Bronchial epithelial cell (primary cell): ENCODE measurements around the gene KCNT2. TPM values are rescaled to one million over a fixed set of nuclear protein-coding genes. Genes with fewer than 3 reads are reported as not detected.

Experiments
- DNase-seq: peaks from one replicate; pipeline ENCODE4 v3.0.0-alpha.2; 2010; ENCODE audit warnings: low read depth
- FAIRE-seq: peaks from 2 replicates; lab custom pipeline; 2011; peaks lifted over from hg19 to GRCh38; lab: Jason Lieb, UNC
- H3K27me3 ChIP-seq: 2 replicates; pipeline ENCODE4 v1.5.1; 2011; ENCODE audit warnings: low read length; ENCODE audit not compliant: control insufficient read depth, insufficient read depth
- H3K36me3 ChIP-seq: 2 replicates; pipeline ENCODE4 v1.5.1; 2011; ENCODE audit warnings: low read length; ENCODE audit not compliant: control insufficient read depth, insufficient read depth
- H3K4me3 ChIP-seq: 2 replicates; pipeline ENCODE4 v1.5.1; 2011; ENCODE audit warnings: mild to moderate bottlenecking, low read depth, low read length, control low read depth
- CTCF ChIP-seq: IDR thresholded peaks from 2 replicates; pipeline ENCODE4 v1.5.1; 2011; ENCODE audit warnings: mild to moderate bottlenecking, moderate library complexity, low read length, control low read depth, inconsistent platforms; ENCODE audit not compliant: insufficient read depth, severe bottlenecking
- total RNA-seq: library from RNA; depleted of rRNA; stranded (reverse); fragments of >200 nt; gene quantifications from 2 replicates; pipeline ENCODE4 v1.2.1, GENCODE V29; 2014

Gene KCNT2
- total RNA-seq, 1 donor from 2014 or later, result under 0.01 TPM

- FAIRE-seq (no peak), DNase-seq (peak; percentile 54)
- TF ChIP-seq CTCF, result no peak
- Histone ChIP-seq H3K36me3 (no peaks in the 10 kb centered on the region), H3K4me3 (no peak overlapping the region), H3K27me3 (no peaks in the 10 kb centered on the region)
Measured at GRCh38 chr1:196546272-196547111, 61.7 kb downstream of the KCNT2 start.

- no peak for TF ChIP-seq CTCF
- DNase-seq, result no peak
- H3K4me3 ChIP-seq, result no peak overlapping the region
- H3K36me3 ChIP-seq, result no peaks in the 10 kb centered on the region
- no peaks in the 10 kb centered on the region for H3K27me3 ChIP-seq
- no peak for FAIRE-seq
Measured at GRCh38 chr1:196545222-196545621, 63.0 kb downstream of the KCNT2 start.

GRCh38 chr1:196544617-196545016 lies 63.6 kb downstream of the KCNT2 start:
- Histone ChIP-seq H3K4me3 (no peak overlapping the region), H3K36me3 (no peaks in the 10 kb centered on the region), H3K27me3 (no peaks in the 10 kb centered on the region)
- DNase-seq (no peak), FAIRE-seq (no peak)
- no peak for TF ChIP-seq CTCF

GRCh38 chr1:196543833-196544232 lies 64.4 kb downstream of the KCNT2 start:
- Histone ChIP-seq H3K4me3 (no peak overlapping the region), H3K36me3 (no peaks in the 10 kb centered on the region), H3K27me3 (no peaks in the 10 kb centered on the region)
- no peak for TF ChIP-seq CTCF
- FAIRE-seq (no peak), DNase-seq (no peak)

GRCh38 chr1:196538473-196538872 lies 69.8 kb downstream of the KCNT2 start:
- DNase-seq (no peak), FAIRE-seq (no peak)
- H3K36me3 ChIP-seq, result no peaks in the 10 kb centered on the region
- H3K27me3 ChIP-seq, result no peaks in the 10 kb centered on the region
- no peak for TF ChIP-seq CTCF
- H3K4me3 ChIP-seq, result no peak overlapping the region
